IPS-18a (cell line): Measurements from ENCODE around the gene SNAPC4.

Experiments used
- H3K27ac ChIP-seq: one replicate; pipeline ENCODE4 v1.5.1; 2013; ENCODE audit warnings: low read length
- H3K27me3 ChIP-seq: one replicate; pipeline ENCODE4 v1.6.1; 2013; ENCODE audit warnings: mild to moderate bottlenecking, low read length; ENCODE audit not compliant: control insufficient read depth, insufficient read depth
- H3K36me3 ChIP-seq: one replicate; pipeline ENCODE4 v1.6.1; 2013; ENCODE audit warnings: low read depth, low read length; ENCODE audit not compliant: control insufficient read depth
- H3K4me1 ChIP-seq: one replicate; pipeline ENCODE4 v1.6.1; 2013; ENCODE audit warnings: low read depth, low read length; ENCODE audit not compliant: control insufficient read depth
- H3K4me3 ChIP-seq: one replicate; pipeline ENCODE4 v1.5.1; 2013; ENCODE audit warnings: low read length
- H3K9ac ChIP-seq: one replicate; pipeline ENCODE4 v1.6.1; 2013; ENCODE audit warnings: mild to moderate bottlenecking, low read length, moderate library complexity
- H3K9me3 ChIP-seq: one replicate; pipeline ENCODE4 v1.6.1; 2013; ENCODE audit warnings: low read depth, low read length; ENCODE audit not compliant: control insufficient read depth

SNAPC4 gene, protein sequence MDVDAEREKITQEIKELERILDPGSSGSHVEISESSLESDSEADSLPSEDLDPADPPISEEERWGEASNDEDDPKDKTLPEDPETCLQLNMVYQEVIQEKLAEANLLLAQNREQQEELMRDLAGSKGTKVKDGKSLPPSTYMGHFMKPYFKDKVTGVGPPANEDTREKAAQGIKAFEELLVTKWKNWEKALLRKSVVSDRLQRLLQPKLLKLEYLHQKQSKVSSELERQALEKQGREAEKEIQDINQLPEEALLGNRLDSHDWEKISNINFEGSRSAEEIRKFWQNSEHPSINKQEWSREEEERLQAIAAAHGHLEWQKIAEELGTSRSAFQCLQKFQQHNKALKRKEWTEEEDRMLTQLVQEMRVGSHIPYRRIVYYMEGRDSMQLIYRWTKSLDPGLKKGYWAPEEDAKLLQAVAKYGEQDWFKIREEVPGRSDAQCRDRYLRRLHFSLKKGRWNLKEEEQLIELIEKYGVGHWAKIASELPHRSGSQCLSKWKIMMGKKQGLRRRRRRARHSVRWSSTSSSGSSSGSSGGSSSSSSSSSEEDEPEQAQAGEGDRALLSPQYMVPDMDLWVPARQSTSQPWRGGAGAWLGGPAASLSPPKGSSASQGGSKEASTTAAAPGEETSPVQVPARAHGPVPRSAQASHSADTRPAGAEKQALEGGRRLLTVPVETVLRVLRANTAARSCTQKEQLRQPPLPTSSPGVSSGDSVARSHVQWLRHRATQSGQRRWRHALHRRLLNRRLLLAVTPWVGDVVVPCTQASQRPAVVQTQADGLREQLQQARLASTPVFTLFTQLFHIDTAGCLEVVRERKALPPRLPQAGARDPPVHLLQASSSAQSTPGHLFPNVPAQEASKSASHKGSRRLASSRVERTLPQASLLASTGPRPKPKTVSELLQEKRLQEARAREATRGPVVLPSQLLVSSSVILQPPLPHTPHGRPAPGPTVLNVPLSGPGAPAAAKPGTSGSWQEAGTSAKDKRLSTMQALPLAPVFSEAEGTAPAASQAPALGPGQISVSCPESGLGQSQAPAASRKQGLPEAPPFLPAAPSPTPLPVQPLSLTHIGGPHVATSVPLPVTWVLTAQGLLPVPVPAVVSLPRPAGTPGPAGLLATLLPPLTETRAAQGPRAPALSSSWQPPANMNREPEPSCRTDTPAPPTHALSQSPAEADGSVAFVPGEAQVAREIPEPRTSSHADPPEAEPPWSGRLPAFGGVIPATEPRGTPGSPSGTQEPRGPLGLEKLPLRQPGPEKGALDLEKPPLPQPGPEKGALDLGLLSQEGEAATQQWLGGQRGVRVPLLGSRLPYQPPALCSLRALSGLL (N-terminal part only)

DNA sequence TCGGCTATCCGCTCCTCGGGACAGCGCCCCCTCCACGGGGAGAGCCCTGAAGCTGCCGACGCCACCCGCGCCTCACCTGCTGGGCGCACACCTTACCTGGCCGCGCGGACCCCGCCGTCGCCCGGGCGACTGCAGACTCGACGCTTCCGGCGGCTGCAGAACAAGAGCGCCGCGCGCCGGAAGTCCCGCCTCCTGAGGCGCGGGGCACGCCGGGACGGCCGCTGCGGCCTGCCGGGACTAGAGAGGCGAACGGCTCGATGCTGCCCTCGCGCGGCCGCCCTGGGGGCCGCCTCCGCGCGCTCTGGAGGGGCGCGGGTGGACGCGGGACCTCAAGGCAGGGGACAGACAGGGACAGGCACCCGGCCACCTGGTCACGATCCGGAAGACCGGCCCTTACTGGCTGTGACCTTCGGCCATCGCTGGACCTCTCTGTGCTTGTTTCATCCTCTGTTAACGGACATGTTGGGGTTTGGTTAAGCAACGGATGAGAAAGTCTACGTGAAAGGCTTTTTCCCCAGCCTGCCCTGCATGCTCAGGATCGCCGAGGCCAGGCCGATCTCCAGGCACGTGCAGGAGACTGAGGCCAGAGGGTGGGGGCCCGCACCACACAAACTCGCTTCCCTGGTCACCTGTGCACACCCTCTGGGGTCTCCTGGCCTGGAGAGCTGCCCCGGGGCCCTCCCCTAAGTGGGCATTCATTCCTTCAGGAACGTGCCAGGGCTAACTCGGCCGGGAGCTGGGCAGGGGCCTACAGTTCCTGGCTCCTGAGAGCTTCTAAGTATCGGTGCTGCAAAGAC lies at the start of gene SNAPC4:
SNAPC4 (minus strand) TSS at position 133 of the 797 bp plus-strand sequence. CDS start 1,742 bp downstream, outside the sequence.
- peaks cover 5% of the 10 kb centered on the region for H3K4me1 ChIP-seq
- H3K9ac ChIP-seq = peak within 1 kb of the TSS; percentile 86
- peak within 1 kb of the TSS; percentile 52 for H3K27ac ChIP-seq
- peak within 1 kb of the TSS; percentile 78 for H3K4me3 ChIP-seq
- H3K36me3 ChIP-seq = peaks cover 37% of the 10 kb centered on the region
- H3K27me3 ChIP-seq = no peaks in the 10 kb centered on the region
- H3K9me3 ChIP-seq = no peaks in the 10 kb centered on the region

DNA sequence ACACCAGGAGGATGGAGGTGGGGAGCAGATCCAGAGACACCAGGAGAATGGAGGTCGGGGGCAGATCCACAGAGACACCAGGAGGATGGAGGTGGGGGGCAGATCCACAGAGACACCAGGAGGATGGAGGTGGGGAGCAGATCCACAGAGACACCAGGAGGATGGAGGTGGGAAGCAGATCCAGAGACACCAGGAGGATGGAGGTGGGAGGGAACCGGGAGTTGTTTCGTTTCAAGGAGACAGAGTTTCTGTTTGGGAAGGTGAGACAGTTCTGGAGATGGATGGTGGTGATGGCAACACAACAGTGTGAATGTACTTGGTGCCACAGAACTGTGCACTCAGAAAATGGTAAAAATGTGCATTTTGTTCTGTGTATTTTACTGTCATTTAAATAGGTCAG lies 48.7 kb upstream of the SNAPC4 start:
- Histone ChIP-seq H3K27me3 (no peaks in the 10 kb centered on the region), H3K9ac (no peak overlapping the region), H3K27ac (no peak overlapping the region), H3K4me3 (no peak overlapping the region), H3K4me1 (no peaks in the 10 kb centered on the region), H3K36me3 (peaks cover 84% of the 10 kb centered on the region), H3K9me3 (no peaks in the 10 kb centered on the region)

DNA sequence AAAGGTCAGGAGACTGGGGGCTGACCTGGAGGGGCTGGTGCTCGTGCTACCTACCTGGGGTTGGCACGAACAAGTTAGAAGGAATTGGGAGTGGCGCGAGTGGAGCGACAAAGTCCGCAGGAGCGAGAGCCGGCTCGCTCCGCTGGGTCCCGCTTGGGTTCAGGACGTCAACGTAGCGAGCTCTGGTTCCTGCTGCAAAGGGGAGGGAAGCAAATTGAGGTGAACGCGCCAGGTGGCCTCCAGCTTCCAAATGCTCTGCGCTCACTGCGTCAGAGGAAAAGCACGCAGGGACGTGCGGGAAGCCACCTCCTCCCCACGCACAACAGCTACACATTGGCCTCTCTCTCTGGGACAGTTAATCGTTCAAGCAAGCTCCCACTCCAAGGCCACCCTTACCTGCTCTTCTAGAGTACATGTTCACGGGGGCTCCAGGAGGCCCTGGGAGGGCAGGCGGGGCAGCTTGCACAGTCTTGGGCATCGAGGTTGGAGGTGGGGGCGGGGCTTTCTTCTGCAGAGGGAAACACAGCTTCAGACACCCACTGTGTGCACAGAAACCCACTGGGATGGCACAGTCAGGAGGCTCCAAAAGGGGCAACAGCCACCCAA lies 47.3 kb upstream of the SNAPC4 start:
- Histone ChIP-seq H3K27me3 (no peaks in the 10 kb centered on the region), H3K36me3 (peaks cover 88% of the 10 kb centered on the region), H3K4me3 (no peak overlapping the region), H3K9me3 (no peaks in the 10 kb centered on the region), H3K9ac (no peak overlapping the region), H3K4me1 (no peaks in the 10 kb centered on the region), H3K27ac (no peak overlapping the region)

DNA sequence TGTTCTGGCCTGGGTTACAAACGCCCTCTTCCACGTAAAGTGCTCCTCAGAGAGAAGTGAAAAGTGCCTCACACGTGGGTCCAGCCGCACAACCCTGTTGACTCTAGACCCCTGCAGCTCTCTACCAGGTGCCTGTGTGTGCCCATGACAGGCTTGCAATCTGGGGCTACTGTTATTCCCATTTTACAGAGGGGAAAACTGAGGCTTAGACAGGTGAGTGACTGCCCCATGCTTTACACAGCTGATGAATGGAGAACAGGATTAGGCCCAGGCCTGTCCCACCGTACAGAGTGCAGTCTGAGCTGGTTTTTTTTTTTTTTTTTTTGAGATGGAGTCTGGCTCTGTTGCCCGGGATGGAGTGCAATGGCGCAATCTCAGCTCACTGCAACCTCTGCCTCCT lies 45.8 kb upstream of the SNAPC4 start:
- no peaks in the 10 kb centered on the region for H3K9me3 ChIP-seq
- H3K27ac ChIP-seq = no peak overlapping the region
- no peak overlapping the region for H3K4me3 ChIP-seq
- no peaks in the 10 kb centered on the region for H3K4me1 ChIP-seq
- no peaks in the 10 kb centered on the region for H3K27me3 ChIP-seq
- peaks cover 90% of the 10 kb centered on the region for H3K36me3 ChIP-seq
- H3K9ac ChIP-seq = no peak overlapping the region

DNA sequence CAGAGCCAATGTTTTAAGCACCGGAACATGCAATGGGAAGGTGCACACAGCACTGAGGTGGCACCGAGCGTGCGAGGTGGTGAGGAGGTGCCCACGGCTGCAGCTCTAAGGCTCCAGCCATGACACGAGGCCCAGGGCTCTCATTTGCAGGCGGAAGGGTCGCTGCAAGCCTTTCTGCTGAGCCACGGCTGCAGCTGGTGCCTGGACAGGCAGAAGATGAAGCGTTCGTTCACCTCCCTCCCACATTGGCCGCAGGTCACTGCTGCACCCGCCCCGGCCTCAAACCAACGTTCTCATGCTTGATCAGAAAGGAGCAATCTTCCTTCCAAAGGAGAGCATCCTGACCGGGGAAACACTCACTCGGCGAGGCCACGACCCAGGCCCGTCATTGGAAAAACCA lies 44.1 kb upstream of the SNAPC4 start:
- Histone ChIP-seq H3K9ac (no peak overlapping the region), H3K4me1 (no peaks in the 10 kb centered on the region), H3K36me3 (peaks cover 76% of the 10 kb centered on the region), H3K27me3 (no peaks in the 10 kb centered on the region), H3K4me3 (no peak overlapping the region), H3K9me3 (no peaks in the 10 kb centered on the region), H3K27ac (no peak overlapping the region)

DNA sequence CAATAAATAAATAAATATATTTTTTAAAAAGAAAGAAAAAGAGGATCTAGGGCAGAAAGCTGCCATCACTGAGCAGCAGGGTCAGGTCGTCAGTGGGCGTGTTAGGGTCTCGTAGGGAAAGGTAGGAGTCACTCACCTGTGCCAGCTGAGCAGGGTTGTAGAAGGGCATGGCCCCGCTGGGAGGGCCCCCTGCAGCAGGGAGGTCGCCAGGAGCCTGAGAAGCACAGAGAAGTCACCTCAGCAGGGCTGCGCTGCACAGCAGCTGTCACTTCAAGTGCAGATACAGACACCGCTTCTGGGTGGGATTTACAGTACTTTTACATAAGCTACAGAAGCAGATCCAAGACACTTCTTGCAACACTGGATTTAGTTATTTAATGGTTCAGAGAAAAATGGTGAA lies 43.7 kb upstream of the SNAPC4 start:
- H3K9ac ChIP-seq = no peak overlapping the region
- H3K27me3 ChIP-seq = no peaks in the 10 kb centered on the region
- no peaks in the 10 kb centered on the region for H3K4me1 ChIP-seq
- peaks cover 71% of the 10 kb centered on the region for H3K36me3 ChIP-seq
- H3K27ac ChIP-seq = no peak overlapping the region
- H3K4me3 ChIP-seq = no peak overlapping the region
- H3K9me3 ChIP-seq = no peaks in the 10 kb centered on the region

DNA sequence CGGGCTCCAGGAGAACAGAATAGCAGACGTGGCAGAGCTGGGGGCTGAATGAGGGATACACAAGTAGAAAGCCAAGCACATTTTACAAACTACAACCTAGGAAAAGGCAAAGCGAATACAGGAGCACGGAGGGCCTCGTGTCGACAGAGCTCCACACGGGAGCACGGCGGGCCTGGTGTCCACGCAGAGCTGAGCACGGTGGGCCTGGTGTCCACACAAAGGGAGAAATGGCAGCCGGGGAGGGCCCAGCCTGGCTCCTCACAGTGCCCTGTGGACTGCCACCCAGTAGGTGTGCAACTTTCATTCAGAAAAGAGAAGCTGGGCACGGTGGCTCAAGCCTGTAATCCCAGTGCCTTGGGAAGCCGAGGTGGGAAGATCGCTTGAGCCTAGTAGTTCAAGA lies 43.1 kb upstream of the SNAPC4 start:
- no peaks in the 10 kb centered on the region for H3K9me3 ChIP-seq
- H3K9ac ChIP-seq = no peak overlapping the region
- H3K36me3 ChIP-seq = peaks cover 67% of the 10 kb centered on the region
- no peak overlapping the region for H3K4me3 ChIP-seq
- no peak overlapping the region for H3K27ac ChIP-seq
- no peaks in the 10 kb centered on the region for H3K4me1 ChIP-seq
- peaks cover 3% of the 10 kb centered on the region for H3K27me3 ChIP-seq

DNA sequence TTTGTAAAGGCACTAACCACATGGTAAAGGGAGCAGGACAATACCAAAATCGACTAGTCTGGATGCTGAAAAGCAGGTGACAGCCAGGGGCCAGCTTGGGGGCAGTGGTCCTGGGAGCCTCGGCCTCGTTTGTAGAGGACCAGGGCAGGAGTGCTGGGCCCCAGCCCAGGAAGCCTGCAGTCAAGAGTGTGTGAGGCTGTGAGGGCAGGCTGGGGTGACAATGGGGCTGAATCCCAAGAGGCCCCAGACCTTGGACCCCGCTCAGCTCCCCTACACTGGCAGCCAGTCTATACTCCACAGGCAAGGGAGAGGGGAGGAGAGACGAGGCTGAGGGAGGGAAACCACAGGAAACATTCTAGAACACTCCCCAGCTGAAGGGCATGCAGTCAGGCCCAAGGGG lies 42.3 kb upstream of the SNAPC4 start:
- Histone ChIP-seq H3K27ac (no peak overlapping the region), H3K27me3 (peaks cover 3% of the 10 kb centered on the region), H3K4me3 (no peak overlapping the region), H3K9ac (no peak overlapping the region), H3K9me3 (no peaks in the 10 kb centered on the region), H3K4me1 (no peaks in the 10 kb centered on the region), H3K36me3 (peaks cover 59% of the 10 kb centered on the region)

DNA sequence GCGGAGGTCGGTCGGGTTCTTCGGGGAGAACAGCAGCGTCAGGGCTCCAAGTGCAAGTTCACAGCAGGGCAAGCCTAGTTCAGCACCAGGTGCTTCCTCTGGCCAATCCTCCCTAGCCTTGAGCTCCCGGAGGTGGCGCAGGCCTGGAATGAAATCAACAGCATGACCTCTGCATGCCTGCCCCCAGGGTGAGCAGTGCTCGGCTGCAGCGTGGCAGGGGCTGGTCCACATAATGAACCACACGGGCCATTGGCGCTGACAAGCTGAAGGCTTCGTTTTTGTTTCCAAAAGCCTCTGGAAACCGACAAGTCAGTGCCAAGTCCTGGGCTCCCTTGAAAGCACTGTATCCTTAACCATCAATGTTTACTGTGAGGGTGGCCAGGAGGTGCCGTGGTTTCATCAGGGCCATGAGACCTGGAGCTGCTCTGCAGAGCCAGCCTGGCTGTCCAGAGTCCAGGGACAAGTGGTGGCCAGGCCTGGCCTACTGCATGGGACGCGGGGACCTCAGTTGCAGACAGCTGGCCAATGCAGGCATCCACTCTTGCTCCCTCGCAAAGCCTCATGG lies 41.8 kb upstream of the SNAPC4 start:
- Histone ChIP-seq H3K9me3 (no peaks in the 10 kb centered on the region), H3K4me3 (no peak overlapping the region), H3K4me1 (no peaks in the 10 kb centered on the region), H3K36me3 (peaks cover 54% of the 10 kb centered on the region), H3K27ac (no peak overlapping the region), H3K27me3 (peaks cover 3% of the 10 kb centered on the region), H3K9ac (no peak overlapping the region)

DNA sequence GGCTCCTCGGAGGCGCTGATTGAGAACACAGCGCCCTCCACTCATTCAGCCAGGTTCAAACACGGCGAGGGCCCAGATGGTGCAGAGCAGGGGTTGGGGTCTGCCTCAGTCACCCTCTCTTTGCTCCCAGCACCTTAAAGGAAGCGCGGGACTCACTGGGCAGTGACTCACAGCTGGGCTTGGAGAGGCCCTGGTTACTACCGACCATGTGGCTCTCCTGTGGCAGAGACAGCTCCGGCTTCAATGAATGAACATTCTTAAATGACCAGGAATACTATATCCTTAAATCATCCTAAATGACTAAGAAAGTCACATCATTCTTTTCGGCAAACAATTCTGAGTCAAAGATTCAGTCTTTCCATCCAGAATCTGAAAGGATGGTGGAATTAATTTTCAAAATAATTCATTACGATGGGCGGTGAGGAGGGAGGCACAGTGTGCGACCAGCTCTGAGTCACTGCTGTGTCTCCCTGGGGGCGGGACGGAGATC lies 41.3 kb upstream of the SNAPC4 start:
- Histone ChIP-seq H3K27ac (no peak overlapping the region), H3K27me3 (peaks cover 3% of the 10 kb centered on the region), H3K4me3 (no peak overlapping the region), H3K9me3 (no peaks in the 10 kb centered on the region), H3K4me1 (no peaks in the 10 kb centered on the region), H3K9ac (no peak overlapping the region), H3K36me3 (peaks cover 50% of the 10 kb centered on the region)
